A549 treated with CpdA at 1 μM for 4 hours (cell line): ENCODE data around the gene ALDH1A3. TPM values are rescaled to one million over a fixed set of nuclear protein-coding genes. Genes with fewer than 3 reads are reported as not detected.

ENCODE experiments used
- total RNA-seq: library from RNA; stranded (reverse); fragments of 200-300 nt; extraction: Qiagen RNA extraction; gene quantifications from 5 replicates; pipeline ENCODE4 v1.2.3, GENCODE V29; 2022; ENCODE audit warnings: low read depth

Gene ALDH1A3
- total RNA-seq: 21.1 to 31.2 TPM (median 22.1 TPM) in 5 replicates

GRCh38 chr15:100879464-100880138 is at the start of gene ALDH1A3:
TSS of gene ALDH1A3 (plus strand) at chr15:100879831. CDS start at chr15:100879908, 77 bp downstream.

GRCh38 chr15:100918690-100919480 is 39.3 kb downstream of the ALDH1A3 start, which contains the start of gene LRRK1:
TSS of gene LRRK1 (plus strand) at chr15:100919357. CDS start at chr15:100924633, 5,276 bp downstream.

Other genes with a start within 250 kb of the ALDH1A3 start
- gene LRRK1, start 39.5 kb downstream of the ALDH1A3 start, total RNA-seq: 20.1 to 29.0 TPM (median 22.4 TPM) in 5 replicates